ENCODE data around the gene PHYKPL.
A peak's percentile ranks its signal among the peaks of the same experiment; 100 is the strongest.

PHYKPL gene

DNA sequence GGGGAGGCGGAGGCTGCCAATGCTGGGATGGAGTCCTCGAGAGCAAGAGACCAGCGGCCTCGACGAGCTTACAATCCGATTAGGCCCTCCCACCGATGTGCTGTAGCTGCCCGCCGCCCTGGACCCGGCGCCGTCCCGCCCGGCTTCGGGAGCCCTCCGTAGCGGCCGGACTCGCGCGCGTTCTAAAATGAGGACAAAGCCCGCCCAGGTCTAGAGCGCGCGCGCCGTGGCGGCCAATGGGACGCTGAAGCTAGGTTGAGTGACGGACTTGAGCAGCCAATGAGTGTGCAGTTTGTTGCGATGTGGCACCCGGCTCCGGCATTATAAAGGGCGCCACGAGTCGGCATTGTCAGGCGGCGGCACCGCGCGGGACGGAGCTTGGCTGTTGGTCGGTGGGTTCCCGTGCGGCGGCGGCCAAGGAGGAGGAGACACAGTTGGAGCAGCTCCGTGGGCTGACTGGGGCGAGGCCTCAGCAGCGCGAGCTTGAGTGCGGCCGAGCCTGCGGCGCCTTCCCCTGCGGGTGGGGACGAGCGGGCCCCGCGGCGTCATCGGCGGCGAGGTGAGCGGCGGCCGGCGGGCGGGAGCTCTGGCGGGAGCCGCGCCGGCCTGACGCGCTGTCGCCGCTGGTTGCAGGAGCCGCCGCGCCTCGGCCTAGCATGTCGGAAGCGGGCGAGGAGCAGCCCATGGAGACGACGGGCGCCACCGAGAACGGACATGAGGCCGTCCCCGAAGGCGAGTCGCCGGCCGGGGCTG lies 28.2 kb downstream of the PHYKPL start, which contains the start of gene HNRNPAB:
HNRNPAB (plus strand) TSS at position 352 of the 753 bp plus-strand sequence; CDS start at position 657, 305 bp downstream.
- TF ChIP-seq, protein P1, sequence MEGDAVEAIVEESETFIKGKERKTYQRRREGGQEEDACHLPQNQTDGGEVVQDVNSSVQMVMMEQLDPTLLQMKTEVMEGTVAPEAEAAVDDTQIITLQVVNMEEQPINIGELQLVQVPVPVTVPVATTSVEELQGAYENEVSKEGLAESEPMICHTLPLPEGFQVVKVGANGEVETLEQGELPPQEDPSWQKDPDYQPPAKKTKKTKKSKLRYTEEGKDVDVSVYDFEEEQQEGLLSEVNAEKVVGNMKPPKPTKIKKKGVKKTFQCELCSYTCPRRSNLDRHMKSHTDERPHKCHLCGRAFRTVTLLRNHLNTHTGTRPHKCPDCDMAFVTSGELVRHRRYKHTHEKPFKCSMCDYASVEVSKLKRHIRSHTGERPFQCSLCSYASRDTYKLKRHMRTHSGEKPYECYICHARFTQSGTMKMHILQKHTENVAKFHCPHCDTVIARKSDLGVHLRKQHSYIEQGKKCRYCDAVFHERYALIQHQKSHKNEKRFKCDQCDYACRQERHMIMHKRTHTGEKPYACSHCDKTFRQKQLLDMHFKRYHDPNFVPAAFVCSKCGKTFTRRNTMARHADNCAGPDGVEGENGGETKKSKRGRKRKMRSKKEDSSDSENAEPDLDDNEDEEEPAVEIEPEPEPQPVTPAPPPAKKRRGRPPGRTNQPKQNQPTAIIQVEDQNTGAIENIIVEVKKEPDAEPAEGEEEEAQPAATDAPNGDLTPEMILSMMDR (IDR thresholded peaks at IDR 0.05; ENCODE audit: low read depth, low read length) = no peak
- H3K4me3 ChIP-seq (replicated peaks in 1 of 2; ENCODE audit: low read depth in 2 of 2, low read length in 2 of 2) = peak within 1 kb of the TSS; percentile 72 to 73
- peak; percentile 98 for DNase-seq (ENCODE audit: low read depth in 2 of 2)

GRCh38 chr5:178203670-178204181 lies 28.9 kb downstream of the PHYKPL start:
- TF ChIP-seq, protein P1 (IDR thresholded peaks at IDR 0.05; ENCODE audit: low read depth, low read length) = no peak

GRCh38 chr5:178202541-178202940 lies 30.1 kb downstream of the PHYKPL start:
- TF ChIP-seq, protein P1 (IDR thresholded peaks at IDR 0.05; ENCODE audit: low read depth, low read length) = no peak
- DNase-seq (ENCODE audit: low read depth in 2 of 2) = no peak
- H3K4me3 ChIP-seq (replicated peaks in 1 of 2; ENCODE audit: low read depth in 2 of 2, low read length in 2 of 2) = no peak overlapping the region

More at GRCh38 chr5:178203670-178204181, 28.9 kb downstream of the PHYKPL start:
- DNase-seq (ENCODE audit: low read depth in 2 of 2) = no peak
- peak overlapping the region; percentile 72 to 73 for H3K4me3 ChIP-seq (replicated peaks in 1 of 2; ENCODE audit: low read depth in 2 of 2, low read length in 2 of 2)

GRCh38 chr5:178201927-178202235 lies 30.7 kb downstream of the PHYKPL start:
- TF ChIP-seq, protein P1 (IDR thresholded peaks at IDR 0.05; ENCODE audit: low read depth, low read length) = no peak
- no peak overlapping the region for H3K4me3 ChIP-seq (replicated peaks in 1 of 2; ENCODE audit: low read depth in 2 of 2, low read length in 2 of 2)
- no peak for DNase-seq (ENCODE audit: low read depth in 2 of 2)

DNA sequence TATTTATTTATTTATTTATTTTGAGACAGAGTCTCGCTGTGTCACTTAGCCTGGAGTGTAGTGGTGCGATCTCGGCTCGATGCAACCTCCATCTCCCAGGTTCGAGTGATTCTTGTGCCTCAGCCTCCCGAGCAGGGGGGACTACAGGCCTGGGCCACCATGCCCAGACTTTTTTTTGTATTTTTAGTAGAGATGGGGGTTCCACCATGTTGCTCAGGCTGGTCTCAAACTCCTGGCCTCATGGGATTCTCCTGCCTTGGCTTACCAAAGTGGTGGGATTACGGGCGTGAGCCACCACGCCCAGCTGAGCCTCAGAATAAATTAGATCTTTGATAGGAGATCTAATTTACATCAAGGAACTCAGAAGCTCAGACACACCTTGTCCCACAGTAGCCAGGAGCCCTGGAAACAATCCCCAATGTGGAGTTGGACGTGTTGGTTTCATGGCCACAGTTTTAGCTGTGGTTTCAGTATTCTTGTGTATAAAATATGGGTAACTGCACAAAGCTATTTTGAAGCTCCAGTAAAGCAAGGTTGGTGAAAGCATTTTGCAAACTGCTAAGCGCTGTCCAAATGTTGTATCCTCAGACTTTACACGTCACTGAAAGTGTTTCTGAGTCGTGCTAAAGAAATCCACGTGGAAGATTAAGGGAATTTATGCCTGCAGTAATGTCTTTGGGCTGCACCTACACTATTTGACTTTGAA lies 31.2 kb downstream of the PHYKPL start:
- H3K4me3 ChIP-seq (replicated peaks in 1 of 2; ENCODE audit: low read depth in 2 of 2, low read length in 2 of 2) = no peak overlapping the region
- TF ChIP-seq, protein P1 (IDR thresholded peaks at IDR 0.05; ENCODE audit: low read depth, low read length) = no peak
- DNase-seq (ENCODE audit: low read depth in 2 of 2) = peak in 1 of 2 donors; percentile 43

GRCh38 chr5:178199581-178200434 lies 32.8 kb downstream of the PHYKPL start:
- DNase-seq (ENCODE audit: low read depth in 2 of 2) = no peak
- H3K4me3 ChIP-seq (replicated peaks in 1 of 2; ENCODE audit: low read depth in 2 of 2, low read length in 2 of 2) = no peak overlapping the region
- TF ChIP-seq, protein P1 (IDR thresholded peaks at IDR 0.05; ENCODE audit: low read depth, low read length) = no peak
